Thyroid gland (tissue), 4 donors: ENCODE data around the gene POLD2. TPM values are rescaled to one million over a fixed set of nuclear protein-coding genes. Genes with fewer than 3 reads are reported as not detected.

Source experiments
- DNase-seq, 2 donors: peaks; one replicate each; pipeline ENCODE4 v3.0.0-alpha.2; 2019
- H3K27ac ChIP-seq, 3 donors: fragments of 200-600 bp; sonication (generic); 1 replicate in 2 of 3; 2 replicates in 1 of 3; pipeline ENCODE4 v1.5.1; 2016 to 2019; ENCODE audit warnings: mild to moderate bottlenecking in 1 of 3, moderate library complexity in 1 of 3
- H3K27me3 ChIP-seq: fragments of 200-600 bp; sonication (generic); one replicate; pipeline ENCODE4 v1.5.1; 2019
- H3K36me3 ChIP-seq, 2 donors: fragments of 200-600 bp; sonication (generic); one replicate each; pipeline ENCODE4 v1.5.1; 2016 to 2019
- H3K4me1 ChIP-seq, 2 donors: fragments of 200-600 bp; sonication (generic); one replicate each; pipeline ENCODE4 v1.5.1; 2017 to 2019
- H3K4me3 ChIP-seq, 3 donors: fragments of 200-600 bp; sonication (generic); replicated peaks in 1 of 3; 1 replicate in 2 of 3; 2 replicates in 1 of 3; pipeline ENCODE4 v1.5.1; 2016; ENCODE audit warnings: mild to moderate bottlenecking in 1 of 3
- H3K9me3 ChIP-seq: fragments of 200-600 bp; sonication (generic); one replicate; pipeline ENCODE4 v1.5.1; 2017
- POLR2A ChIP-seq, 2 donors: fragments of 450-650 bp; IDR thresholded peaks; one replicate each; pipeline ENCODE4 v1.6.1; 2017; ENCODE audit warnings: antibody characterized with exemption in 2 of 2, mild to moderate bottlenecking in 2 of 2, moderate library complexity in 1 of 2
- WGBS, 2 donors: methylation state at CpG; one replicate each; pipeline ENCODE4 v1.1.5; 2017; 5-methylcytosine and 5-hydroxymethylcytosine counted together
- intact Hi-C: fragments of 100-400 bp; cut with DNase I; formaldehyde crosslinking; loops from one replicate; pipeline ENCODE4 v1.15.1; 2023
- total RNA-seq, 4 donors: library from RNA; depleted of rRNA; stranded (reverse); fragments of >200 nt; gene quantifications; one replicate each; pipeline ENCODE4 v1.2.3, GENCODE V29; 2016
- TF ChIP-seq, protein P1 (sequence below), 6 experiments: fragments of 200-600 bp in 3 of 6; fragments of 450-650 bp in 3 of 6; sonication (generic) in 3 of 6; IDR thresholded peaks; one replicate each; pipeline ENCODE4 v1.5.1; 2016 to 2019; ENCODE audit warnings: antibody characterized with exemption in 6 of 6, mild to moderate bottlenecking in 2 of 6, inconsistent platforms in 1 of 6, moderate library complexity in 1 of 6

The POLD2 gene
- total RNA-seq, 4 donors from 2014 or later: 48.8 to 65.8 (median 55.1) TPM

DNA sequence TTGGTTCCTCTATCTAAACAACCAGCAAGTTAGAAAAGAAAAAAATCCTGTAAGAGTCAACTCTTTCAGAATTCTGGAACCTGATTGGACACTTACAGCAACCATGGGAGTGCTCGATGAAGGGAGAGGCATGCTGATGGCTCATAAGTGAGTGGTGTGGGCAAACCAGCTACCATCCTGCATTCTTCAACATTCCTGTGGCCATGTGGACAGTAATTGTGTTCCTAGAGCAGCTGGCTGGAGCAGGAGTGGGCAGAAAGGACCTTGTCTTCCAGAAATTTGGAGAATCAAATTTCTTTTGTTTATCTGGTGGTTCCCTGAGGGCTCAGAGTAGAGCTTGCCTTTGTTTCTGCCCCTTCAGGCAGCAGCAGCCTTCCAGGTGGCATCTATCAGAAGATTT is 40.2 kb upstream of the POLD2 start:
- H3K9me3 ChIP-seq: no peaks in the 10 kb centered on the region
- H3K4me3 ChIP-seq: no peak overlapping the region
- H3K4me1 ChIP-seq: peaks cover 8 to 26% of the 10 kb centered on the region in 2 donors
- no peak overlapping the region for H3K27ac ChIP-seq
- intact Hi-C loops: no loop called here
- WGBS, 2 donors: 7 to 36% methylated on average over 1 of the region's 1 CpG
- peak; percentile 39 to 49 for DNase-seq
- no peaks in the 10 kb centered on the region for H3K36me3 ChIP-seq
- TF ChIP-seq, protein P1, sequence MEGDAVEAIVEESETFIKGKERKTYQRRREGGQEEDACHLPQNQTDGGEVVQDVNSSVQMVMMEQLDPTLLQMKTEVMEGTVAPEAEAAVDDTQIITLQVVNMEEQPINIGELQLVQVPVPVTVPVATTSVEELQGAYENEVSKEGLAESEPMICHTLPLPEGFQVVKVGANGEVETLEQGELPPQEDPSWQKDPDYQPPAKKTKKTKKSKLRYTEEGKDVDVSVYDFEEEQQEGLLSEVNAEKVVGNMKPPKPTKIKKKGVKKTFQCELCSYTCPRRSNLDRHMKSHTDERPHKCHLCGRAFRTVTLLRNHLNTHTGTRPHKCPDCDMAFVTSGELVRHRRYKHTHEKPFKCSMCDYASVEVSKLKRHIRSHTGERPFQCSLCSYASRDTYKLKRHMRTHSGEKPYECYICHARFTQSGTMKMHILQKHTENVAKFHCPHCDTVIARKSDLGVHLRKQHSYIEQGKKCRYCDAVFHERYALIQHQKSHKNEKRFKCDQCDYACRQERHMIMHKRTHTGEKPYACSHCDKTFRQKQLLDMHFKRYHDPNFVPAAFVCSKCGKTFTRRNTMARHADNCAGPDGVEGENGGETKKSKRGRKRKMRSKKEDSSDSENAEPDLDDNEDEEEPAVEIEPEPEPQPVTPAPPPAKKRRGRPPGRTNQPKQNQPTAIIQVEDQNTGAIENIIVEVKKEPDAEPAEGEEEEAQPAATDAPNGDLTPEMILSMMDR (IDR thresholded peaks at IDR 0.05): no peak
- TF ChIP-seq POLR2A (IDR thresholded peaks at IDR 0.05): no peak
- no peaks in the 10 kb centered on the region for H3K27me3 ChIP-seq

DNA sequence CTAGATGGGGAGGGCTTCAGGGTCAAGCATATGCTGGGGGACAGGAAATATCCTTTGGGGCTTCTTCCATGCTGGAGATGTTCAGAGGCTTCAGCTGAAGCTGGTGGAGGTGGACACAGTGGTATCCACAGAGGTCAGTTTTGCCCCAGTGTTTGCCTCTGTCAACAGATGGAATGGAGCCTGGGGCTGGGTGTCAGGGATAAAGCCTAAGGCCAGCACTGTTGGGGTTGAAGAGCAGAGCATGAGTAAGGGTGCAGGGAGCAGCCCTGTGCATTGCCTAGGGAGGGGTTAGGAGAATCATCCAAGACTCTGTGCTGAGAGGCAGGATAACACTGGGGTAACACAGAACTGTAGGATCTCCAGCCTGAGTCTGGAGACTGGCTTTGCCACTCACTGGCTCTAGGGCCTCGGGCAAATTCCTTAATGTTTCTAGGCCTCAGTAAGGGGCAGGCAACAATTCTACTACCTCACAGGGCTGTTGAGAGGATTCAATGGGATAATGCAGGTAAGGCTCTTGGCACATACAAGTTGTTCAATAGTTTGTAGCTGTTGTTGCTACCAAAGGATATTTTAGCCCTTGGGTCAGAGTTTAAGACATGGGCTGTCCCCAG is 39.5 kb upstream of the POLD2 start:
- Histone ChIP-seq H3K4me1 (peaks cover 8 to 31% of the 10 kb centered on the region in 2 donors), H3K9me3 (no peaks in the 10 kb centered on the region), H3K36me3 (no peaks in the 10 kb centered on the region), H3K4me3 (no peak overlapping the region), H3K27ac (no peak overlapping the region), H3K27me3 (no peaks in the 10 kb centered on the region)
- no peak for DNase-seq
- no peak for TF ChIP-seq POLR2A (IDR thresholded peaks at IDR 0.05)
- TF ChIP-seq, protein P1 (IDR thresholded peaks at IDR 0.05): no peak
- WGBS, 2 donors: 56 to 71% methylated on average over 1 of the region's 1 CpG
- intact Hi-C loops: no loop called here

DNA sequence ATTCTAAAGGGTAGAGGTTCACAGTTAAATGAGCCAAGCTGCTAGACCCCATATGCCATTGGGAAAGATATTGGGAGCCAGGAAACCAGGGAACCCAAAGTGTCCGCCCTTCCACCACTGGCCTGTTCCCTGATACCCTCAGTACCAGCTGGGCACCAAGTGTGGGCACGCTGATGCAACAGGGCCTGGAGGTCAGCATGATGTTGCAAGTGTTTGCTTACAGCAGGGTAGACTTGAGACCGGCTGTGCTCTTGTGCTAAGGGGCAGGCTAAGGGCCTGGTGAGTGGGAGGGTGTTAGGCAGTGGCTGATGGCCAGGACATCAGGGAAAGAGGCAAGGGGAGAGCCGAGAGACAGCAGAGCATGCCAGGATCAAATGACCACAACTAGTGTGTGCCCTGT is 38.8 kb upstream of the POLD2 start:
- Histone ChIP-seq H3K27me3 (no peaks in the 10 kb centered on the region), H3K4me3 (no peak overlapping the region), H3K27ac (no peak overlapping the region), H3K36me3 (no peaks in the 10 kb centered on the region), H3K4me1 (peaks cover 8 to 31% of the 10 kb centered on the region in 2 donors), H3K9me3 (no peaks in the 10 kb centered on the region)
- intact Hi-C loops: no loop called here
- 83% methylated on average over 4 of the region's 4 CpGs for WGBS, 2 donors
- no peak for DNase-seq
- TF ChIP-seq, protein P1 (IDR thresholded peaks at IDR 0.05): no peak
- TF ChIP-seq POLR2A (IDR thresholded peaks at IDR 0.05): no peak

DNA sequence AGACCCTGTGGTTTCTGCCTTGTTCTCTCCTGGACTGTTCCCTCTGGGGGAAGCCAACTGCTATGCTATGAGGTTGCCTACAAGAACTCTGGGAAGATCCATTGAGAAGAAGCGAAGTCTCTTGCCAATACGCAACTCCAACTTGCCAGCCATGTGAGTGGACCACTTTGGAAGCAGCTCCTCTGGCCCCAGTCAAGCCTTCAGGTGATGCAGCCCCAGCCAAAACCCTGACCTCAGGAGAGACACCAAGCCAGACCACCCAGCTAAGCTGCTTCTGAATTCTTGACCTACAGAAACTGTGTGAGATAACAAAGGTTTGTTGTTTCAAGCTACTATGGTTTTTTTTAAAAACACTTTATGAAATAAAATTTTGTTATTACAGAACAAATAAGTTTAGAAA is 38.0 kb upstream of the POLD2 start:
- H3K4me3 ChIP-seq: no peak overlapping the region
- no peaks in the 10 kb centered on the region for H3K27me3 ChIP-seq
- peaks cover 8 to 31% of the 10 kb centered on the region in 2 donors for H3K4me1 ChIP-seq
- H3K36me3 ChIP-seq: no peaks in the 10 kb centered on the region
- H3K27ac ChIP-seq: no peak overlapping the region
- DNase-seq: no peak
- H3K9me3 ChIP-seq: no peaks in the 10 kb centered on the region
- no peak for TF ChIP-seq POLR2A (IDR thresholded peaks at IDR 0.05)
- TF ChIP-seq, protein P1 (IDR thresholded peaks at IDR 0.05): no peak
- 95 to 96% methylated on average over 2 of the region's 2 CpGs for WGBS, 2 donors
- intact Hi-C loops: no loop called here

DNA sequence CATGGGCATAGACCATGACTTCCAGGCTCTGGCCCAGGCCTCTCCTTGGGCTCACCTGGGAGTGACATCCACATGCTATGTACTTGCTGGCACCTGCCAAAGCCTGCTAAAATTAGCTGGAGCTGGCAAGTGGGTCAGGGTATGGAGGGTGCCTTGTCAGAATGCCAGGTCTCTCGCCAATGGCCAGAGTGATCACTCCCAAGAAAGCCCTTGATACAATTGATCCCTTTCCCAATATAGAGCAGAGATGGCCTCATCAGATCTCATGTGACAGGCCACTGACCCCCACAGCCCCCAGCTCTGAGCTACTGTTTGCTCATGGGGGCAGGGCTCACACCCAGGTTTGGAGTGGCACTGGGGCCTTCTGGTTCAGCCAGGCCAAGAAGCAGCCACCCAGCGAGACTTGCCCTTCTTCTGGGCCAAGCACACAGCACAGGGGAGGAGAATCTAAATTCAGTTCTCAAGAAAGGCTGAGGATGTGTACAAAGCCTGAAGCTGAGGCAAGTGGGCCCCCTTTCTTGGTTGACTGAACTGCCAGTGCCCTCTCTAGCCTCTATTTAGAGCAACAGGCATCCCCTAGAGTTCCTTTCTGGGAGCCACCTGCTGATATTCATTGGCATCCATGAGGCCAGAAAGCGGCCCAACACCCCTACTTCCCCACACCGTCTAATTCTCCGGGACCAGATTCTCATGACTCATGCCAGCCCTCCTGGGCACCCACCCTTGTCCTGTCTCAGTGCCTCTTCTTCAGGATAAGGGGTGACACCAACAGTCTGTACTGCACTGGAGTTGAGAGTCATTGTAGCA is 36.7 kb upstream of the POLD2 start:
- Histone ChIP-seq H3K4me3 (no peak overlapping the region), H3K27ac (peak overlapping the region in 2 of 3 donors; percentile 5 to 31), H3K36me3 (no peaks in the 10 kb centered on the region), H3K4me1 (peaks cover 8 to 31% of the 10 kb centered on the region in 2 donors), H3K27me3 (no peaks in the 10 kb centered on the region), H3K9me3 (no peaks in the 10 kb centered on the region)
- TF ChIP-seq, protein P1 (IDR thresholded peaks at IDR 0.05): no peak
- TF ChIP-seq POLR2A (IDR thresholded peaks at IDR 0.05): no peak
- 67 to 70% methylated on average over 4 to 5 of the region's 5 CpGs for WGBS, 2 donors
- peak; percentile 76 to 78 for DNase-seq
- intact Hi-C loops: no loop called here
